LNCAP (cell line): ENCODE measurements around the gene ITGB1.

Experiments used
- TF ChIP-seq, protein P1 (sequence below): fragments of 450-650 bp; IDR thresholded peaks from 2 replicates; pipeline ENCODE4 v1.5.1; 2017; ENCODE audit warnings: mild to moderate bottlenecking

ITGB1 gene

GRCh38 chr10:32954080-32954479 lies 4.0 kb downstream of the ITGB1 start:
- TF ChIP-seq, protein P1, sequence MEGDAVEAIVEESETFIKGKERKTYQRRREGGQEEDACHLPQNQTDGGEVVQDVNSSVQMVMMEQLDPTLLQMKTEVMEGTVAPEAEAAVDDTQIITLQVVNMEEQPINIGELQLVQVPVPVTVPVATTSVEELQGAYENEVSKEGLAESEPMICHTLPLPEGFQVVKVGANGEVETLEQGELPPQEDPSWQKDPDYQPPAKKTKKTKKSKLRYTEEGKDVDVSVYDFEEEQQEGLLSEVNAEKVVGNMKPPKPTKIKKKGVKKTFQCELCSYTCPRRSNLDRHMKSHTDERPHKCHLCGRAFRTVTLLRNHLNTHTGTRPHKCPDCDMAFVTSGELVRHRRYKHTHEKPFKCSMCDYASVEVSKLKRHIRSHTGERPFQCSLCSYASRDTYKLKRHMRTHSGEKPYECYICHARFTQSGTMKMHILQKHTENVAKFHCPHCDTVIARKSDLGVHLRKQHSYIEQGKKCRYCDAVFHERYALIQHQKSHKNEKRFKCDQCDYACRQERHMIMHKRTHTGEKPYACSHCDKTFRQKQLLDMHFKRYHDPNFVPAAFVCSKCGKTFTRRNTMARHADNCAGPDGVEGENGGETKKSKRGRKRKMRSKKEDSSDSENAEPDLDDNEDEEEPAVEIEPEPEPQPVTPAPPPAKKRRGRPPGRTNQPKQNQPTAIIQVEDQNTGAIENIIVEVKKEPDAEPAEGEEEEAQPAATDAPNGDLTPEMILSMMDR = no peak

- TF ChIP-seq, protein P1 = no peak
Observed at GRCh38 chr10:32953277-32953927, 4.6 kb downstream of the ITGB1 start.

- TF ChIP-seq, protein P1 = no peak
Observed at GRCh38 chr10:32952541-32953276, 5.3 kb downstream of the ITGB1 start.

DNA sequence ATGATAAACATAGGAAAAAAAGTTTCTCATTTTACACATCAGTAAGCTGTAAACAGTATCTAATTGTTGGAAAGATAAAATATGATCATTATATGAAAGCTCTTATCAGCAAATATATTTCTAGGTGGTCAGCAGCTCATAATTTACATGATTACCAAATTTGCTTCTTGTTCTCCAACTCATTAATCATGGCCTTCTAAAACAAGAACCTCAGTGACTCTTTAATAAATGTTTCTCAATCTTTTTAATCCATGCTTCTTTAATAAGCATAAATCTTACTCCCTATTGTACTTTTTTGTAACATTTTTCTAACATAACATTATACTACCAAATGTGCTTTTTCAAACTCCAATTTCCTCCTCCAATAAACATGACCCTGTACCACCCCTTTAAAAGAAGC lies 5.9 kb downstream of the ITGB1 start:
- TF ChIP-seq, protein P1 = no peak

DNA sequence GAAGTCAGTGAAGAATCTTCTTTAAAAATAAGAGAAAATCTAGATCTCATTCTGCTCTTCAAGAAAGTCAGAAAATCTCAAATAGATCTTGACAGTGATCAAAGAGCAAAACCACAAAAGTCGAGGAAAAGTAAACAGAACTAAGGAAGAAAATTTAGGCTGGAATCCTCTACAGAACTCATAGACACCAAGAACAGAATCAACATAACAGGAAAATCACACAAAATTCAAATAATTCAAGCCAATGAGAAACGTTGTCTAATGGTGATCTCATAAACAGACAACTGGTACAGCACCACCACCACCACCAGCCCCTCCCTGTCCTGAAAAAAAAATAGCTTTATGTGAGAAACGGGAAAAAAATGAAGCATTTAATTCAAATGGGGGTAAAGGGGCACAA lies 6.9 kb downstream of the ITGB1 start:
- TF ChIP-seq, protein P1 = no peak

GRCh38 chr10:32950591-32951108 lies 7.4 kb downstream of the ITGB1 start:
- TF ChIP-seq, protein P1 = no peak

DNA sequence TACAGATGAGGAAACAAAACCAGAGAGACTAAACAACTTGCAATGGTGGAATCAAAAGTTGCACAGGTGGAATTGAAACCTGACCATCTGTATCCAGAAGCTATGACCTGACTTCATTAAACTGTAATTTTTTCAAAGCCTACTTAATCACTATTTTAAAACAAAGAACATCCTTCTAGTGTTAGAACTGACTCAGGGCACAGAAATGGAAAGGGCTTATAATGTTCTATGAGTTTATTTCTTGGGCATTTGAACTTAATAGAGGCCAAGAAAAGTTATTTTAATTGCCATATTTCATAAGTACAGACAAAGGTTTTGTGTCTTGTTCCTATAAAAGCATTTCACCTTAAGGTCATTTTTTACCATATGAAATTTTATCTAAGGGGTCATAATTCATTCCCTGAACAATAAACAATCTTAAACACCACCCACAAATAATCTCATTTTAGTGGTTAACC lies 8.8 kb downstream of the ITGB1 start:
- TF ChIP-seq, protein P1 = no peak
